GM19099 (cell line): ENCODE data around the gene DICER1.

Experiments used
- POLR2A ChIP-seq: IDR thresholded peaks from 3 replicates; pipeline ENCODE4 v1.6.1; 2011; ENCODE audit warnings: low read depth; ENCODE audit not compliant: insufficient read length; ENCODE audit errors: extremely low read depth

Gene DICER1

GRCh38 chr14:95071649-95072280, 85.6 kb downstream of the DICER1 start:
- TF ChIP-seq POLR2A: no peak

- no peak for TF ChIP-seq POLR2A
These were observed 86.4 kb downstream of the DICER1 start for GRCh38 chr14:95070748-95071435.

GRCh38 chr14:95069547-95069946, 87.8 kb downstream of the DICER1 start:
- no peak for TF ChIP-seq POLR2A

GRCh38 chr14:95069018-95069417, 88.3 kb downstream of the DICER1 start:
- no peak for TF ChIP-seq POLR2A

GRCh38 chr14:95068521-95068920, 88.8 kb downstream of the DICER1 start:
- TF ChIP-seq POLR2A: no peak

- TF ChIP-seq POLR2A: no peak
These were observed 89.2 kb downstream of the DICER1 start for GRCh38 chr14:95068080-95068479.

GRCh38 chr14:95067526-95067925, 89.8 kb downstream of the DICER1 start:
- no peak for TF ChIP-seq POLR2A

- no peak for TF ChIP-seq POLR2A
These were observed 90.8 kb downstream of the DICER1 start for GRCh38 chr14:95066427-95066986.

GRCh38 chr14:95065411-95065810, 91.9 kb downstream of the DICER1 start:
- no peak for TF ChIP-seq POLR2A

- TF ChIP-seq POLR2A: no peak
These were observed 92.6 kb downstream of the DICER1 start for GRCh38 chr14:95064734-95065133.

GRCh38 chr14:95064256-95064655, 93.1 kb downstream of the DICER1 start:
- no peak for TF ChIP-seq POLR2A

- TF ChIP-seq POLR2A: no peak
These were observed 93.9 kb downstream of the DICER1 start for GRCh38 chr14:95063391-95063790.

- no peak for TF ChIP-seq POLR2A
These were observed 94.4 kb downstream of the DICER1 start for GRCh38 chr14:95062946-95063345.

- no peak for TF ChIP-seq POLR2A
These were observed 95.1 kb downstream of the DICER1 start for GRCh38 chr14:95062220-95062619.

- no peak for TF ChIP-seq POLR2A
These were observed 95.8 kb downstream of the DICER1 start for GRCh38 chr14:95061317-95062093.

- no peak for TF ChIP-seq POLR2A
These were observed 98.2 kb downstream of the DICER1 start for GRCh38 chr14:95059126-95059525.

- no peak for TF ChIP-seq POLR2A
These were observed 98.8 kb downstream of the DICER1 start for GRCh38 chr14:95058491-95058890.
